GM12878 (cell line): ENCODE data around the gene SCGN.
"Not testable (repeated sequence)": the region's sequence is repeated elsewhere in the genome, so short reads cannot be mapped to it uniquely, and the experiment has no call there.

Experiments used
- BRCA1 ChIP-seq: IDR thresholded peaks from 2 replicates; pipeline ENCODE4 v1.6.1; 2011; ENCODE audit warnings: low read depth, low read length, improper control_type of control experiment
- CHD2 ChIP-seq: IDR thresholded peaks from 2 replicates; pipeline ENCODE4 v1.6.1; 2011; ENCODE audit warnings: low read depth, low read length, improper control_type of control experiment, borderline replicate concordance
- CREB1 ChIP-seq: IDR thresholded peaks from 2 replicates; pipeline ENCODE4 v1.6.1; 2012; ENCODE audit warnings: low read depth, mild to moderate bottlenecking, inconsistent platforms
- ETV6 ChIP-seq, 2 experiments: fragments of 450-650 bp in 1 of 2; IDR thresholded peaks in 1 of 2; conservative IDR thresholded peaks in 1 of 2; 2 replicates each; pipeline ENCODE4 v1.6.1; 2014; ENCODE audit warnings: antibody characterized with exemption in 1 of 2, borderline replicate concordance in 1 of 2, low read depth in 1 of 2, mild to moderate bottlenecking in 1 of 2, moderate library complexity in 1 of 2
- NR2C1 ChIP-seq: fragments of 450-650 bp; IDR thresholded peaks from 2 replicates; pipeline ENCODE4 v1.6.1; 2017; ENCODE audit warnings: antibody characterized with exemption, mild to moderate bottlenecking, moderate library complexity
- POLR2AphosphoS5 ChIP-seq: IDR thresholded peaks from 2 replicates; pipeline ENCODE4 v1.6.1; 2011; ENCODE audit warnings: mild to moderate bottlenecking, low read length, inconsistent platforms
- ZNF274 ChIP-seq: IDR thresholded peaks from one replicate; pipeline ENCODE4 v1.8.0; 2011; ENCODE audit not compliant: insufficient read length, insufficient read depth
- TF ChIP-seq, protein P1 (sequence below), 3 experiments: IDR thresholded peaks in 2 of 3; conservative IDR thresholded peaks in 1 of 3; 2 replicates each; pipeline ENCODE4 v1.5.1; 2011; ENCODE audit warnings: low read depth in 3 of 3, low read length in 3 of 3, mild to moderate bottlenecking in 3 of 3, control low read depth in 2 of 3, moderate library complexity in 2 of 3, inconsistent platforms in 1 of 3, mixed read lengths in 1 of 3; ENCODE audit not compliant: control insufficient read depth in 2 of 3, insufficient read depth in 1 of 3; ENCODE audit errors: extremely low read depth in 1 of 3

DNA sequence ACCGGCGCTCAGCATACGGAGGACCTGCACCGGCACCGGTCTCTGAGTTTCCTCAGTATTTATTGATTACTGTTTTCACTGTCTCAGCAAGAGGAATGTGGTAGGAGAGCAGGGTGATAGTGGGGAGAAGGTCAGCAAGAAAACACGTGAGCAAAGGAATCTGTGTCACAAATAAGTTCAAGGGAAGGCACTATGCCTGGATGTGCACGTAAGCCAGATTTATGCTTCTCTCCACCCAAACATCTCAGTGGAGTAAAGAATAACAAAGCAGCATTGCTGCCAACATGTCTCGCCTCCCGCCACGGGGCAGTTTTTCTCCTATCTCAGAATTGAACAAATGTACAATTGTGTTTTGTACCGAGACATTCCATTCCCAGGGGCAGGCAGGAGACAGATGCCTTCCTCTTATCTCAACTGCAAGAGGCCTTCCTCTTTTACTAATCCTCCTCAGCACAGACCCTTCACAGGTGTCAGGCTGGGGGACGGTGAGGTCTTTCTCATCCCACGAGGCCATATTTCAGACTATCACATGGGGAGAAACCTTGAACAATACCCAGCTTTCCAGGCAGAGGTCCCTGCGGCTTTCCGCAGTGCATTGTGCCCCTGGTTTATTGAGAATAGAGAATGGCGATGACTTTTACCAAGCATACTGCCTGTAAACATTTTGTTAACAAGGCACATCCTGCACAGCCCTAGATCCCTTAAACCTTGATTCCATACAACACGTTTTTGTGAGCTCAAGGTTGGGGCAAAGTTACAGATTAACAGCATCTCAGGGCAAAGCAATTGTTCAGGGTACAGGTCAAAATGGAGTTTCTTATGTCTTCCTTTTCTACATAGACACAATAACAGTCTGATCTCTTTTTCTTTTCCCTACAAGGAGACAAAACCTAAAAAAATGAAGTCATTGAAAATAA is 96.8 kb downstream of the SCGN start:
- TF ChIP-seq, protein P1, sequence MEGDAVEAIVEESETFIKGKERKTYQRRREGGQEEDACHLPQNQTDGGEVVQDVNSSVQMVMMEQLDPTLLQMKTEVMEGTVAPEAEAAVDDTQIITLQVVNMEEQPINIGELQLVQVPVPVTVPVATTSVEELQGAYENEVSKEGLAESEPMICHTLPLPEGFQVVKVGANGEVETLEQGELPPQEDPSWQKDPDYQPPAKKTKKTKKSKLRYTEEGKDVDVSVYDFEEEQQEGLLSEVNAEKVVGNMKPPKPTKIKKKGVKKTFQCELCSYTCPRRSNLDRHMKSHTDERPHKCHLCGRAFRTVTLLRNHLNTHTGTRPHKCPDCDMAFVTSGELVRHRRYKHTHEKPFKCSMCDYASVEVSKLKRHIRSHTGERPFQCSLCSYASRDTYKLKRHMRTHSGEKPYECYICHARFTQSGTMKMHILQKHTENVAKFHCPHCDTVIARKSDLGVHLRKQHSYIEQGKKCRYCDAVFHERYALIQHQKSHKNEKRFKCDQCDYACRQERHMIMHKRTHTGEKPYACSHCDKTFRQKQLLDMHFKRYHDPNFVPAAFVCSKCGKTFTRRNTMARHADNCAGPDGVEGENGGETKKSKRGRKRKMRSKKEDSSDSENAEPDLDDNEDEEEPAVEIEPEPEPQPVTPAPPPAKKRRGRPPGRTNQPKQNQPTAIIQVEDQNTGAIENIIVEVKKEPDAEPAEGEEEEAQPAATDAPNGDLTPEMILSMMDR (IDR thresholded peaks at IDR 0.05 in 2 of 3, conservative IDR thresholded peaks at IDR 0.05 in 1 of 3; ENCODE audit: control insufficient read depth in 2 of 3, extremely low read depth in 1 of 3, insufficient read depth in 1 of 3, low read depth in 3 of 3, low read length in 3 of 3): not testable (repeated sequence)
- TF ChIP-seq CHD2; BRCA1; NR2C1; CREB1; ETV6 (conservative IDR thresholded peaks at IDR 0.05 in 1 of 2, IDR thresholded peaks at IDR 0.05 in 1 of 2; ENCODE audit: borderline replicate concordance in 1 of 2, low read depth in 1 of 2); POLR2AphosphoS5; ZNF274: not testable (repeated sequence)
